GM10266 (cell line): Measurements from ENCODE around the gene ZNF500.
A peak's percentile ranks its signal among the peaks of the same experiment; 100 is the strongest.
"Not testable (repeated sequence)": the region's sequence is repeated elsewhere in the genome, so short reads cannot be mapped to it uniquely, and the experiment has no call there.

ENCODE experiments used
- DNase-seq: peaks from one replicate; pipeline ENCODE4 v3.0.0; 2012; ENCODE audit errors: extremely low spot score
- TF ChIP-seq, protein P1 (sequence below): IDR thresholded peaks from 2 replicates; pipeline ENCODE4 v1.5.1; 2012; ENCODE audit warnings: mild to moderate bottlenecking, low read depth; ENCODE audit not compliant: control insufficient read depth, insufficient read depth; ENCODE audit errors: missing control alignments

Gene ZNF500

GRCh38 chr16:4747906-4748681 lies 18.9 kb downstream of the ZNF500 start:
- peak; percentile 43 for DNase-seq
- TF ChIP-seq, protein P1, sequence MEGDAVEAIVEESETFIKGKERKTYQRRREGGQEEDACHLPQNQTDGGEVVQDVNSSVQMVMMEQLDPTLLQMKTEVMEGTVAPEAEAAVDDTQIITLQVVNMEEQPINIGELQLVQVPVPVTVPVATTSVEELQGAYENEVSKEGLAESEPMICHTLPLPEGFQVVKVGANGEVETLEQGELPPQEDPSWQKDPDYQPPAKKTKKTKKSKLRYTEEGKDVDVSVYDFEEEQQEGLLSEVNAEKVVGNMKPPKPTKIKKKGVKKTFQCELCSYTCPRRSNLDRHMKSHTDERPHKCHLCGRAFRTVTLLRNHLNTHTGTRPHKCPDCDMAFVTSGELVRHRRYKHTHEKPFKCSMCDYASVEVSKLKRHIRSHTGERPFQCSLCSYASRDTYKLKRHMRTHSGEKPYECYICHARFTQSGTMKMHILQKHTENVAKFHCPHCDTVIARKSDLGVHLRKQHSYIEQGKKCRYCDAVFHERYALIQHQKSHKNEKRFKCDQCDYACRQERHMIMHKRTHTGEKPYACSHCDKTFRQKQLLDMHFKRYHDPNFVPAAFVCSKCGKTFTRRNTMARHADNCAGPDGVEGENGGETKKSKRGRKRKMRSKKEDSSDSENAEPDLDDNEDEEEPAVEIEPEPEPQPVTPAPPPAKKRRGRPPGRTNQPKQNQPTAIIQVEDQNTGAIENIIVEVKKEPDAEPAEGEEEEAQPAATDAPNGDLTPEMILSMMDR: no peak

- TF ChIP-seq, protein P1: no peak
- no peak for DNase-seq
Measured at GRCh38 chr16:4746991-4747574, 19.9 kb downstream of the ZNF500 start.

- DNase-seq: no peak
- TF ChIP-seq, protein P1: no peak
Measured at GRCh38 chr16:4746215-4746614, 20.7 kb downstream of the ZNF500 start.

DNA sequence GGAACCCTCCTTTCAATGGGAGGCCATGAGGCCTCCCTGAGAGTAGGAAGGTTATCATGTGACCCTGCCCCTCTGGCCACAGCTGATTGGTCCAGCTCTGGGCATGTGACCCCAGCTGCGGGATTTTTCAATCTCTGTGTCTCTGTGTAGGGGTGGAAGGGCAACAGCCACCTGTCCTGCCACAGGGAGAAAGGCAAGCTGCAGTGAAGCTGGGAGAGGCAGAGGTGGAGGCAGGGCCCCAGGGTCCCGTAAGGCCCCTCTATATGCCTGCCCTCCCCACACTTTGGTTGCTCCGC lies 21.7 kb downstream of the ZNF500 start:
- DNase-seq: no peak
- TF ChIP-seq, protein P1: no peak

DNA sequence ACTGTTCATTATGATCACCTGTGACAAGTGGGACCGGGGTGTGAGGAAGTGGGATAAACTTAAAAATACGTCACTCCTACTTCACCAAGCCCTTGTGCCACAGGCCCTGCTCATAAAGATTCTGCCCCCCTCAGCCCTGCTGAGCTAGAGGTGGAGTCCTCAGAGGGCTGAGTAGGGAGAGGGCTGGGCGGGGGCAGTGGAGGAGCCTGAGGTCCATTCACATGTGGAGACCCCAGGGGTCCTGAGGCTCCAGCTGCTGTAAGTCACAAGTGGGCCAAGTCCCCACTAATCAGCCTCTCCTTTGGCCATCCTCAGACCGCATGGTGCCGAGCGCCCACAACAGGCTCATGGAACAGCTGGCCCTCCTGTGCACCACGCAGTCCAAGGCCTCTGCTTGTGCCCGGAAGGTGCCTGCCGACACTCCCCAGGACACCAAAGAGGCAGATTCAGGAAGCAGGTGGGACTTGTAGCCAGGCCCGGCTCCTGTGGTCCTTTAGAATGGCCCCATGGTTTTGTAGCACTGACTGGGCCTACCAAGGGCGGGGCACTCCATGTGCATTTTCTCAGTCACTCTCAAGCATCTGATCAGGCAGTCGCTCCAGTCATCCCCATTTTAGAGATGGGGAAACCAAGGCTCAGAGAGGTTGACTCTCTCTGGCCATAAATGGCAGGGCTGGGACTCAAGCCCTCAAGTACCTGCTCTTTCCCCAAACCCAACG lies 22.2 kb downstream of the ZNF500 start:
- TF ChIP-seq, protein P1: no peak
- DNase-seq: no peak

DNA sequence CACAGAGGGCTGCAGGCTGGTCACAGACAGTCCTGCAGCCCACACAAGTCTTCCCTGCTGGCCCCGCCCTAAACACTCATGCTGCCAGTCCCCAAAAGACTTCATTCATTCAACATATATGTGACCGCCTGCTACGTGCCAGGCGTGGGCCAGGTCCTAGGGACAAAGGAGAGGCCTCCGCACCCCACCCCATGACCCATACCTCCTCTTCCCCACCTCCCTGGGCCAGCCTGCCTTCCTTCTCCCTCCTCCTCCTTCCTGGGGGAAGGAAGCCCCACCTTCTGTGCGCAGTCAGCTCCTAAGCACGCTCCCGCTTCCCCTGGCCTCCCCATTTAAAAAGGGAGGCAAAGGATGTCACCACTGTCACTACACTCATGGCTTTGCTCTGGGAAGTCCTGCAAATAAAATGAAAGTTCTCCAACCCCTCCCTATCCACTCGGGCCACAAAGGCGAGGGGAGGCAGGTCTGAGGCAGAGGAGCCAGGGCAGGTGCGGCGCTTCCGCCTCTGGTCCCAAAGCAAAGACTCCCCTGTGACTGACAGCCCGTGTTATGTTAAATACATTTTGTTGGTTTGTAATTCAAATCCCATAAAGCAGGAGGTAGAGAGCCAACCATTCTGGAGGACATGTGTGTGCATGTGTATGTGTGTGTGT lies 23.6 kb downstream of the ZNF500 start:
- no peak for DNase-seq
- TF ChIP-seq, protein P1: no peak

DNA sequence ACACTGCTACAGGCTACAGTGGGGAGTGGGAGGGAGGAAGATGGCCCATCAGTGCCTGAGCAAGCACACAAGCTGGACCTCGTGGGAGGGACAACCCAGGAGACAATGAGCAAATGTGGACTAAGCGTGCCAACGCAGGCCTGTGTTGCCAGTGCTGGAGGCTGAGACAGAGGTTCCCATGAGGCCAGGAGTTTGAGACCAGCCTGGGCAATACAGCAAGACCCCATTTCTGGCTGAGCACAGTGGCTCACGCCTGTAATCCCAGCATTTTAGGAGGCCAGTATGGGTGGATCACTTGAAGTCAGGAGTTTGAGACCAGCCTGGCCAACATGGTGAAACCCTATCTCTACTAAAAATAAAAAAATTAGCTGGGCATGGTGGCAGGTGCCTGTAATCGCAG lies 28.6 kb downstream of the ZNF500 start:
- not testable (repeated sequence) for DNase-seq
